Measurements from ENCODE around the gene SPOCK1. TPM values are rescaled to one million over a fixed set of nuclear protein-coding genes. Genes with fewer than 3 reads are reported as not detected.

Gene SPOCK1
- total and polyA plus RNA-seq, 2 experiments from 2014 or later: 8.2 to 10.5 TPM

- TF ChIP-seq NANOG (IDR thresholded peaks at IDR 0.05; ENCODE audit: borderline replicate concordance): no peak
- no peak for TF ChIP-seq ZNF462 (CRISPR knock-in tag; IDR thresholded peaks at IDR 0.05)
- TF ChIP-seq CTCF (conservative IDR thresholded peaks at IDR 0.05; ENCODE audit: low read depth in 2 of 2): no peak
- no peak for TF ChIP-seq CREB1 (CRISPR knock-in tag; IDR thresholded peaks at IDR 0.05; ENCODE audit: low read depth)
These were observed 303.6 kb downstream of the SPOCK1 start (continued) for GRCh38 chr5:137195483-137195882.

DNA sequence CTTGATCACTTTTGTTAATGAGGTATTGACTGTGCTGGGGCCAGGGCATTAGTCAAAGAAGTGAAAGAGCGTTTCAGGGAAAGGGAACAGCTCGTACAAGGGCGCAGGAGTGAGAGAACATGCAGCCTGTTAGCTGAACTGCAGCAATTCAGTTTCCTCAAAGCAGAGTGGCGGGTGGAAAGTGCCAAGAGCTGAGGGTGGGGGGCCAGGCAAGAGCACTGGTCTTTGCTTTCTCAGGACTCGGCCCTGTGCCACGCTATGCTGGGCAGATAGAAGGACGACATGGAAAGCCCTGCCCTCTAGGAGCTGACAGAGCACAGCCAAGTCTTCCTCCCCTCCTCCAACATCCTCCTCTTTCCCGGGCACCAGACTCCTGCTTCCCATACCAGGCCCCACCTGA is 304.8 kb downstream of the SPOCK1 start:
- H3K36me3 Mint-ChIP-seq (ENCODE audit: low read depth): no peaks in the 10 kb centered on the region; the same call in 2 of the 3 replicates
- Histone ChIP-seq H3K4me2 (no peak overlapping the region), H3K27ac (ENCODE audit: low read depth) (no peak overlapping the region), H2AFZ (no peak overlapping the region), H3K36me3 (ENCODE audit: insufficient read depth) (no peaks in the 10 kb centered on the region), H3K4me3 (no peak overlapping the region), H3K79me2 (replicated peaks; ENCODE audit: insufficient read depth) (no peaks in the 10 kb centered on the region), H3K27me3 (ENCODE audit: insufficient read depth) (no peaks in the 10 kb centered on the region), H4K20me1 (replicated peaks; ENCODE audit: insufficient read depth) (no peaks in the 10 kb centered on the region), H3K4me1 (ENCODE audit: insufficient read depth) (no peaks in the 10 kb centered on the region), H3K9me2 (ENCODE audit: insufficient read depth) (peaks cover 5% of the 10 kb centered on the region), H3F3A (replicated peaks; ENCODE audit: low read depth) (no peaks in the 10 kb centered on the region)
- H3K9me3 Mint-ChIP-seq: no peaks in the 10 kb centered on the region
- no peak overlapping the region for H3K4me3 Mint-ChIP-seq
- H3K27ac Mint-ChIP-seq: no peak overlapping the region
- ATAC-seq (no peak), DNase-seq (ENCODE audit: low spot score) (no peak)
- no peaks in the 10 kb centered on the region; the same call in 1 of the 3 replicates for H3K4me1 Mint-ChIP-seq
- no peaks in the 10 kb centered on the region for H3K27me3 Mint-ChIP-seq (ENCODE audit: insufficient read depth, low read depth, poor library complexity)
- TF ChIP-seq ZNF331 (CRISPR knock-in tag; IDR thresholded peaks at IDR 0.05; ENCODE audit: low read depth): no peak
- no peak for TF ChIP-seq POLR2AphosphoS5 (IDR thresholded peaks at IDR 0.05; ENCODE audit: low read depth)
- no peak for TF ChIP-seq NANOG (IDR thresholded peaks at IDR 0.05; ENCODE audit: borderline replicate concordance)
- no peak for TF ChIP-seq ZNF114 (CRISPR knock-in tag; IDR thresholded peaks at IDR 0.05)
- TF ChIP-seq, protein P1, sequence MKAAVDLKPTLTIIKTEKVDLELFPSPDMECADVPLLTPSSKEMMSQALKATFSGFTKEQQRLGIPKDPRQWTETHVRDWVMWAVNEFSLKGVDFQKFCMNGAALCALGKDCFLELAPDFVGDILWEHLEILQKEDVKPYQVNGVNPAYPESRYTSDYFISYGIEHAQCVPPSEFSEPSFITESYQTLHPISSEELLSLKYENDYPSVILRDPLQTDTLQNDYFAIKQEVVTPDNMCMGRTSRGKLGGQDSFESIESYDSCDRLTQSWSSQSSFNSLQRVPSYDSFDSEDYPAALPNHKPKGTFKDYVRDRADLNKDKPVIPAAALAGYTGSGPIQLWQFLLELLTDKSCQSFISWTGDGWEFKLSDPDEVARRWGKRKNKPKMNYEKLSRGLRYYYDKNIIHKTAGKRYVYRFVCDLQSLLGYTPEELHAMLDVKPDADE (IDR thresholded peaks at IDR 0.05): no peak
- no peak for TF ChIP-seq EZH2 (IDR thresholded peaks at IDR 0.05; ENCODE audit: low read depth, unreplicated experiment)

Measured in GM23338 (cell line).